Ascending aorta (tissue), 2 donors: Measurements from ENCODE around the gene EMX2. TPM values are rescaled to one million over a fixed set of nuclear protein-coding genes. Genes with fewer than 3 reads are reported as not detected.
"Not testable (repeated sequence)": the region's sequence is repeated elsewhere in the genome, so short reads cannot be mapped to it uniquely, and the experiment has no call there.

Experiments
- DNase-seq, 2 donors: peaks; one replicate each; pipeline ENCODE4 v3.0.0-alpha.2; 2019; ENCODE audit warnings: low spot score in 2 of 2
- H3K27ac ChIP-seq, 2 donors: fragments of 200-600 bp; sonication (generic); one replicate each; pipeline ENCODE4 v1.5.1; 2016 to 2017; ENCODE audit warnings: mild to moderate bottlenecking in 1 of 2
- H3K27me3 ChIP-seq: fragments of 200-600 bp; sonication (generic); one replicate; pipeline ENCODE4 v1.5.1; 2017
- H3K36me3 ChIP-seq, 2 donors: fragments of 200-600 bp; sonication (generic); one replicate each; pipeline ENCODE4 v1.5.1; 2016
- H3K4me1 ChIP-seq, 2 donors: fragments of 200-600 bp; sonication (generic); one replicate each; pipeline ENCODE4 v1.5.1; 2016 to 2017; ENCODE audit warnings: mild to moderate bottlenecking in 1 of 2
- H3K4me3 ChIP-seq, 2 donors: fragments of 200-600 bp; sonication (generic); one replicate each; pipeline ENCODE4 v1.5.1; 2016 to 2017; ENCODE audit warnings: mild to moderate bottlenecking in 1 of 2
- H3K9me3 ChIP-seq, 2 donors: fragments of 200-600 bp; sonication (generic); one replicate each; pipeline ENCODE4 v1.5.1; 2016
- intact Hi-C: fragments of 100-400 bp; cut with DNase I; formaldehyde crosslinking; loops from one replicate; pipeline ENCODE4 v1.15.1; 2023
- total RNA-seq: library from RNA; depleted of rRNA; stranded (reverse); fragments of >200 nt; gene quantifications from one replicate; pipeline ENCODE4 v1.1.0, GENCODE V29; 2016
- TF ChIP-seq, protein P1 (sequence below), 3 experiments: fragments of 200-600 bp in 2 of 3; fragments of 450-650 bp in 1 of 3; sonication (generic) in 2 of 3; IDR thresholded peaks; one replicate each; pipeline ENCODE4 v1.5.1; 2016 to 2019; ENCODE audit warnings: antibody characterized with exemption in 3 of 3, mild to moderate bottlenecking in 1 of 3, moderate library complexity in 1 of 3

The EMX2 gene
- total RNA-seq, 1 donor from 2014 or later: not detected

DNA sequence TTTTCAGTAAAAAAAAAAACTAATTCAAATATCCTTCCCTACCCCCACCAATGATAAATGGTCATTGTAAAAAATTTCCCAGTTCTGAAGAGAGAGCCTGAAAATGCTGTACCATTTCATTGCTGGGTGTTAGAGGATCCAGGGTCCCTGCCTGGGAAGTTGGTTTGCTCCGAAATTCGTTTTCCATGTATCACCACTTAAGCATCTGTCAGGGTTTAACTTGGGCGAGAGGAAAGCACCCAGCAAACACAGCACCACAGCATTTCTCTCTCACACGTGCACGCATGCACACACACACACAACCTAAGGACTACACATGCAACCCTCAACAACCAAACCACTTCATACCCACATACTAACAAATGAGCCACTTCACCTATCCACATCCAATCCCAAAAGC lies 42.1 kb upstream of the EMX2 start:
- Histone ChIP-seq H3K36me3 (no peaks in the 10 kb centered on the region), H3K27ac (no peak overlapping the region), H3K4me3 (no peak overlapping the region), H3K4me1 (no peaks in the 10 kb centered on the region), H3K27me3 (no peaks in the 10 kb centered on the region), H3K9me3 (no peaks in the 10 kb centered on the region)
- DNase-seq: peak in 1 of 2 donors; percentile 42
- TF ChIP-seq, protein P1, sequence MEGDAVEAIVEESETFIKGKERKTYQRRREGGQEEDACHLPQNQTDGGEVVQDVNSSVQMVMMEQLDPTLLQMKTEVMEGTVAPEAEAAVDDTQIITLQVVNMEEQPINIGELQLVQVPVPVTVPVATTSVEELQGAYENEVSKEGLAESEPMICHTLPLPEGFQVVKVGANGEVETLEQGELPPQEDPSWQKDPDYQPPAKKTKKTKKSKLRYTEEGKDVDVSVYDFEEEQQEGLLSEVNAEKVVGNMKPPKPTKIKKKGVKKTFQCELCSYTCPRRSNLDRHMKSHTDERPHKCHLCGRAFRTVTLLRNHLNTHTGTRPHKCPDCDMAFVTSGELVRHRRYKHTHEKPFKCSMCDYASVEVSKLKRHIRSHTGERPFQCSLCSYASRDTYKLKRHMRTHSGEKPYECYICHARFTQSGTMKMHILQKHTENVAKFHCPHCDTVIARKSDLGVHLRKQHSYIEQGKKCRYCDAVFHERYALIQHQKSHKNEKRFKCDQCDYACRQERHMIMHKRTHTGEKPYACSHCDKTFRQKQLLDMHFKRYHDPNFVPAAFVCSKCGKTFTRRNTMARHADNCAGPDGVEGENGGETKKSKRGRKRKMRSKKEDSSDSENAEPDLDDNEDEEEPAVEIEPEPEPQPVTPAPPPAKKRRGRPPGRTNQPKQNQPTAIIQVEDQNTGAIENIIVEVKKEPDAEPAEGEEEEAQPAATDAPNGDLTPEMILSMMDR (IDR thresholded peaks at IDR 0.05): no peak
- intact Hi-C loops: no loop called here

DNA sequence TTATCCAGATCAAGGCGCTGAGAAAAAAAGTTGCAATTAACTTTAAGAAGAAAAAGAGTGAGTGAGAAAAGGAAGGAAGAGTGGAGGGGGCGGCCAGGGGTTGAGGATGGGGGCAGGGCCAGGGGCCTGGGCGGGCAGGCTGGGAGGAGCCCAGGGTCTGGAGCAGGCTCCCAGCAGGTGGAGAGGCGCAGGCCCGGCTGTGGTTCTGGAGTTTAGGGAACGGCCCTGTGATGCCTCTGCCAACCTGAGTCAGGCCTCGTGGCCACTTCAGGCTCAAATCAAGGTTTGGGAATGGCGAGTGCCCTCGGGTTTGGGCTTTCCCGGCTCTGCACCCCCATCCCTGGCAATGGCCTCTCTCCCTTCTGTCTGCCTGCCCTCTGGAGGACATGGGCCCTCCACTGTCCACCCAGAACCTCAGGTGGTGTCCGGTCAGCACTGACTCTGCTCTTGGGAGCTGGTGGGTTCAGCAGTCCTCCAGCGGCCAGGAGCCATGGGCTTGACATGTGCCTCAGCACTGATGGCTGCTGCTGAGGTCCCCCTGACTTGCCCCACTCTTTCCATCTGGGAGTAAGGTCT lies 41.0 kb upstream of the EMX2 start:
- Histone ChIP-seq H3K27me3 (no peaks in the 10 kb centered on the region), H3K4me3 (no peak overlapping the region), H3K36me3 (no peaks in the 10 kb centered on the region), H3K27ac (no peak overlapping the region), H3K9me3 (no peaks in the 10 kb centered on the region), H3K4me1 (no peaks in the 10 kb centered on the region)
- TF ChIP-seq, protein P1 (IDR thresholded peaks at IDR 0.05): no peak
- DNase-seq: peak in 1 of 2 donors; percentile 44
- intact Hi-C loops: no loop called here

DNA sequence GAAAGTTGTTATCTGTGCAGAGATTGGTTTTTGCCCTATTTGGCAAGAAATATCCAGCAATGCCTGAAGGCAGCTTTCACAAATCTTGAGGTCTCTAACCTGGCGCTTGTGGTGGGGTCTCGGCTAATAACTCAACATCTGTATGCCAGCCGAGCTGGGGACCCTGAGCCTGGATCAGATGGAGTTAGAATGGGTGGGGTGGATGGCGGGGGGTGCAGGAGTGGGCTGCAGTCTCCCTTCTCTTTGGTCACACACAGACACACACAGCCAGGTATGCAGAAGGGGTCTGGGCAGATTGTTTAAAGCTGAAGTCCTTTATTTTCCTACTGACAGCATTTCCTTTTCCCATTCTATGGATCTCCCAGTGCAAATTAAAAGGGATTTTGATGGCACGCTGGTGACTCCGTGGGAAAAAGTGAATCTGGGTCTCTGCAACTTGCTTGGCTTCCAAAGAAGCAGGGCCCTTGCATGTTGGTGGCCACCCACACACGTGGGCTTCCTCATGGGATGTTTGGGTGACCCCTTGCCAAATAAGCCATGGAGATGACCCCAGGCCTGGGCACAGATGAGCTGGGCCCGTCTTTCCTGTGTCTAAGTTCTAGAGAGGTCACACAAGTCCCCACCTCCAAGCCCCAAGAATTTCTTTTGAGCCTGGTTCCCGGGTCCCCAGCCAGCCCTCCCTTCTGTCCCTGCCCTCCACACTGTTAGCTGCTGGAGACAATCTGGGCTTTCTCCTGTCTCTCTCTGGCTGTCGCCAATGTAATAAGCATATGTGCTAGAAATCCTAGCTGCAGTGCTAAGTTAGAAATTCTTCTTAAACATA lies 39.9 kb upstream of the EMX2 start:
- TF ChIP-seq, protein P1 (IDR thresholded peaks at IDR 0.05): no peak
- H3K9me3 ChIP-seq: no peaks in the 10 kb centered on the region
- intact Hi-C loops: no loop called here
- H3K4me1 ChIP-seq: no peaks in the 10 kb centered on the region
- H3K27ac ChIP-seq: no peak overlapping the region
- H3K36me3 ChIP-seq: no peaks in the 10 kb centered on the region
- H3K4me3 ChIP-seq: no peak overlapping the region
- DNase-seq: peak in 1 of 2 donors; percentile 50
- no peaks in the 10 kb centered on the region for H3K27me3 ChIP-seq

DNA sequence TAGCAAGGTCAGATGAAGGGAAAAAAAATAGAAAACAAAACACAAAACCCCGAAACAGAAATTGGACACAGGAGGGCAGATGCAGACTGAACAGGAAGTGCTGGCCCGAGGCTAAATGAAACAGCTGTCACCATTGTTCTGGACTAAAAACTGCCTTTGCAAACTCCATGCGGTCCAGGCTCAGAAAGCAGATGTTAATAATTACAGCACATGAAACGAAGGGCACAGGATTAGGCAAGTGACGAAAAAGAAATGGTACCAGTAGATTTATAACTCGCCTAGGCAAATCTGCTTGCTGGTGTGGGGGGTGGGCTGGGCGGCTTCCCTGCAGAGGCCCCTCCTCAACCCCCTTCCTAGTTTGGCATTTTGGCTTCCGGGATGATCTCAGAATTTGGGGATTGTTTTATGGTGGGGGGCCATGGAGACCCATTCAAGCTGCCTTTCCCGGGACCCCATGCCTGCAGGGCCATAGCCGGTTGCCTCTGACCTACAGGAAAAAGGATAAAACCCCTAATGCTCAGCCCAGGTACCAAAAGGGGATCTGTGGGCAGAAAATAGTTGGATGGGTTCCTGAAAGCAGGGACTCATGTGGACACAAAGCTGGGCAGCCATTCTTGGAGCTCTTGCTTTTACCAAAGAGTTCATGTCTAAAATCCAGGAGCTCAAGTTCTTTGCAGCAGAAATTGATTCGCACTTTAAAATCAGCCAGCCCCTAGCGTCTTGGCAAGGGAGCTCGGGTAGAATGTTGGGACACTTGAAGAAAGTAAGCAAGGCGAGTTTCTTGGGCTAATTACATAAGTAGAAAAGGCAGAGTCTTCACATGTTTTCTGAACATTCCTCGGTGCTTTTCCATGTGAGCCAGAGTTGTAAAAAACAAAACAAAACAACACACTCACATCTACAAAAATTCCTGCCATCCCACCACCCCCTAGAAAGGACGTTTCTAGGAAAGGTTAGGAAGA lies 39.0 kb upstream of the EMX2 start:
- TF ChIP-seq, protein P1 (IDR thresholded peaks at IDR 0.05): no peak
- DNase-seq: peak in 1 of 2 donors; percentile 24
- Histone ChIP-seq H3K27me3 (no peaks in the 10 kb centered on the region), H3K27ac (no peak overlapping the region), H3K9me3 (no peaks in the 10 kb centered on the region), H3K4me3 (no peak overlapping the region), H3K36me3 (no peaks in the 10 kb centered on the region), H3K4me1 (no peaks in the 10 kb centered on the region)
- intact Hi-C loops: no loop called here

DNA sequence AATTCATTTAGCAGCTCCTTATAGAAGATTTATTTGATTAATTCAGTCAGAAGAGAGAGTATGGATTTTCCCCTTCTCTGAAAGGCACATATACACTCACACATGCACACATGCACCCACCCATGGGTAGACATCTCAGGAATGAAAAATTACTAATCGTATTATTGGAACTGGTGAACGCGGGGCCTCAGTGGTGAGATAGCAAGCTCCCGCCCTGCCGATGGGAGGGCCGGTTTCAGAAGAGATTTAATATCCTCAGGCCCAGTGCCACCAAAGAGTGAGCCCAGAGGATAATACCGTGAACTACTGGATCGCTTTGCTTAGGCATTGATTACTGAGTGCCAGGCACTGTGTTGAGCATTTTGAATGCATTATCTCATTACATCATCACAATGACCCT lies 38.0 kb upstream of the EMX2 start:
- H3K27me3 ChIP-seq: no peaks in the 10 kb centered on the region
- DNase-seq: peak in 1 of 2 donors; percentile 5
- intact Hi-C loops: no loop called here
- H3K27ac ChIP-seq: no peak overlapping the region
- no peaks in the 10 kb centered on the region for H3K9me3 ChIP-seq
- H3K4me1 ChIP-seq: no peaks in the 10 kb centered on the region
- no peaks in the 10 kb centered on the region for H3K36me3 ChIP-seq
- H3K4me3 ChIP-seq: no peak overlapping the region
- TF ChIP-seq, protein P1 (IDR thresholded peaks at IDR 0.05): no peak

DNA sequence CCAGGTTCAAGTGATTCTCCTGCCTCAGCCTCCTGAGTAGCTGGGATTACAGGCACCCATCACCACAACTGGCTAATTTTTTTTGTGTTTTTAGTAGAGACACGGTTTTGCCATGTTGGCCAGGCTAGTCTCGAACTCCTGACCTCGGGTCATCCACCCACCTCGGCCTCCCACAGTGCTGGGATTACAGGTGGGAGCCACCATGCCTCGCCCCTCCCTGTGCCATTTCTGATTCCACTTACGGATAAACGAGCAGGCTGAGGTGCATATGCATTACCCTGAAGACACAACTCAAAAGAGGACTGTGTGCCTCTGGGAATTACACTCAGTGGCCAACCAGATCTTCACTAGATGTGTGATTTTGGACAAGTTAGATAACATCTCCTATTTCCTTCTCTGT lies 35.5 kb upstream of the EMX2 start:
- not testable (repeated sequence) for H3K4me1 ChIP-seq

More for the DNA sequence above, 35.5 kb upstream of the EMX2 start:
- H3K9me3 ChIP-seq, H3K4me3 ChIP-seq, H3K36me3 ChIP-seq, H3K27ac ChIP-seq, H3K27me3 ChIP-seq, intact Hi-C loops: not testable (repeated sequence)
- DNase-seq: peak in 1 of 2 donors; percentile 18
